ENCODE measurements around the gene NRL.

NRL gene

GRCh38 chr14:24060443-24060842 is 54.3 kb downstream of the NRL start:
- no peaks in the 10 kb centered on the region for H3F3A ChIP-seq (ENCODE audit: insufficient read depth, low read length)
- no peaks in the 10 kb centered on the region for H3K4me1 ChIP-seq (ENCODE audit: insufficient read depth, low read length, severe bottlenecking)
- TF ChIP-seq CTCF (IDR thresholded peaks at IDR 0.05; ENCODE audit: low read length) (no peak), EZH2 (IDR thresholded peaks at IDR 0.05; ENCODE audit: borderline replicate concordance, low read length) (no peak)
- H3K36me3 ChIP-seq (ENCODE audit: insufficient read depth, low read length) = no peaks in the 10 kb centered on the region
- H2AFZ ChIP-seq (ENCODE audit: low read length) = no peak overlapping the region
- no peaks in the 10 kb centered on the region for H3K27me3 ChIP-seq (ENCODE audit: insufficient read depth, low read length)
- no peak overlapping the region for H3K4me3 ChIP-seq (ENCODE audit: low read depth, low read length, poor library complexity, severe bottlenecking)
- H3K9me2 ChIP-seq (ENCODE audit: low read depth, low read length) = no peaks in the 10 kb centered on the region
- no peaks in the 10 kb centered on the region for H4K20me1 ChIP-seq (ENCODE audit: insufficient read depth, low read length)
- no peak overlapping the region for H3K27ac ChIP-seq (ENCODE audit: low read depth, low read length, poor library complexity, severe bottlenecking)
- no peak overlapping the region for H3K9ac ChIP-seq (ENCODE audit: low read length)
- no peaks in the 10 kb centered on the region for H3K79me2 ChIP-seq (ENCODE audit: insufficient read depth, low read length)
- no peak overlapping the region for H3K4me2 ChIP-seq (ENCODE audit: low read length)
- H3K9me3 ChIP-seq (ENCODE audit: low read length) = no peaks in the 10 kb centered on the region

- Histone ChIP-seq H3K9me2 (ENCODE audit: low read depth, low read length) (no peaks in the 10 kb centered on the region), H3K27me3 (ENCODE audit: insufficient read depth, low read length) (no peaks in the 10 kb centered on the region), H3K4me3 (ENCODE audit: low read depth, low read length, poor library complexity, severe bottlenecking) (no peak overlapping the region), H3K36me3 (ENCODE audit: insufficient read depth, low read length) (no peaks in the 10 kb centered on the region), H3K9ac (ENCODE audit: low read length) (no peak overlapping the region), H4K20me1 (ENCODE audit: insufficient read depth, low read length) (no peaks in the 10 kb centered on the region), H3K4me1 (ENCODE audit: insufficient read depth, low read length, severe bottlenecking) (no peaks in the 10 kb centered on the region), H3K9me3 (ENCODE audit: low read length) (no peaks in the 10 kb centered on the region), H3F3A (ENCODE audit: insufficient read depth, low read length) (no peaks in the 10 kb centered on the region), H3K4me2 (ENCODE audit: low read length) (no peak overlapping the region), H3K79me2 (ENCODE audit: insufficient read depth, low read length) (no peaks in the 10 kb centered on the region), H2AFZ (ENCODE audit: low read length) (no peak overlapping the region), H3K27ac (ENCODE audit: low read depth, low read length, poor library complexity, severe bottlenecking) (no peak overlapping the region)
- TF ChIP-seq CTCF (IDR thresholded peaks at IDR 0.05; ENCODE audit: low read length) = no peak
- TF ChIP-seq EZH2 (IDR thresholded peaks at IDR 0.05; ENCODE audit: borderline replicate concordance, low read length) = no peak
Observed at GRCh38 chr14:24059841-24060388, 54.8 kb downstream of the NRL start.

GRCh38 chr14:24058951-24059475 is 55.7 kb downstream of the NRL start:
- Histone ChIP-seq H3K9me2 (ENCODE audit: low read depth, low read length) (no peaks in the 10 kb centered on the region), H3K79me2 (ENCODE audit: insufficient read depth, low read length) (no peaks in the 10 kb centered on the region), H3K4me2 (ENCODE audit: low read length) (no peak overlapping the region), H3K9ac (ENCODE audit: low read length) (no peak overlapping the region), H2AFZ (ENCODE audit: low read length) (no peak overlapping the region), H3K27me3 (ENCODE audit: insufficient read depth, low read length) (no peaks in the 10 kb centered on the region), H3K4me1 (ENCODE audit: insufficient read depth, low read length, severe bottlenecking) (no peaks in the 10 kb centered on the region), H4K20me1 (ENCODE audit: insufficient read depth, low read length) (no peaks in the 10 kb centered on the region), H3K36me3 (ENCODE audit: insufficient read depth, low read length) (no peaks in the 10 kb centered on the region), H3K27ac (ENCODE audit: low read depth, low read length, poor library complexity, severe bottlenecking) (no peak overlapping the region), H3F3A (ENCODE audit: insufficient read depth, low read length) (no peaks in the 10 kb centered on the region), H3K9me3 (ENCODE audit: low read length) (no peaks in the 10 kb centered on the region), H3K4me3 (ENCODE audit: low read depth, low read length, poor library complexity, severe bottlenecking) (no peak overlapping the region)
- TF ChIP-seq CTCF (IDR thresholded peaks at IDR 0.05; ENCODE audit: low read length) = no peak
- TF ChIP-seq EZH2 (IDR thresholded peaks at IDR 0.05; ENCODE audit: borderline replicate concordance, low read length) = no peak
